ENCODE measurements around the gene RLBP1.

GRCh38 chr15:89211678-89212170 is 9.7 kb downstream of the RLBP1 start:
- TF ChIP-seq PML (IDR thresholded peaks at IDR 0.05; ENCODE audit: low read length) (no peak), TAF1 (IDR thresholded peaks at IDR 0.05; ENCODE audit: borderline replicate concordance, low read depth, low read length) (no peak), NFXL1 (IDR thresholded peaks at IDR 0.05; ENCODE audit: borderline replicate concordance) (no peak), STAT1 (conservative IDR thresholded peaks at IDR 0.05) (no peak), CEBPB (IDR thresholded peaks at IDR 0.05; ENCODE audit: borderline replicate concordance in 1 of 2, low read depth in 2 of 2, low read length in 2 of 2) (no peak), POLR2A (IDR thresholded peaks at IDR 0.05; ENCODE audit: low read depth, low read length) (no peak), USF1 (IDR thresholded peaks at IDR 0.05; ENCODE audit: borderline replicate concordance, extremely low read length, insufficient read depth, low read depth, low read length) (no peak), CTCF (IDR thresholded peaks at IDR 0.05 in 2 of 3, conservative IDR thresholded peaks at IDR 0.05 in 1 of 3; ENCODE audit: control insufficient read depth in 2 of 3, extremely low read depth in 1 of 3, insufficient read depth in 1 of 3, low read depth in 3 of 3, low read length in 3 of 3) (no peak), MAX (IDR thresholded peaks at IDR 0.05; ENCODE audit: low read depth, low read length) (no peak)
